Spinal cord (tissue), 10 donors: ENCODE results near the gene DOK4. TPM values are rescaled to one million over a fixed set of nuclear protein-coding genes. Genes with fewer than 3 reads are reported as not detected.

Experiments
- DNase-seq, 6 donors: peaks; one replicate each; pipeline versions ENCODE4 v3.0.0 to v3.0.0-alpha.2; 2013 to 2015; ENCODE audit warnings: low spot score in 6 of 6, low read depth in 4 of 6
- H3K27ac ChIP-seq: one replicate; pipeline ENCODE4 v1.5.1; 2013; ENCODE audit warnings: low read depth, low read length, control low read depth
- H3K27me3 ChIP-seq: one replicate; pipeline ENCODE4 v1.6.1; 2013; ENCODE audit warnings: low read length; ENCODE audit not compliant: control insufficient read depth, insufficient read depth
- H3K36me3 ChIP-seq: one replicate; pipeline ENCODE4 v1.6.1; 2013; ENCODE audit warnings: low read length; ENCODE audit not compliant: control insufficient read depth, insufficient read depth
- H3K4me1 ChIP-seq: one replicate; pipeline ENCODE4 v1.6.1; 2013; ENCODE audit warnings: low read length; ENCODE audit not compliant: control insufficient read depth, insufficient read depth
- H3K4me3 ChIP-seq: one replicate; pipeline ENCODE4 v1.5.1; 2013; ENCODE audit warnings: low read depth, low read length, control low read depth
- H3K9me3 ChIP-seq: one replicate; pipeline ENCODE4 v1.6.1; 2013; ENCODE audit warnings: low read length; ENCODE audit not compliant: control insufficient read depth, insufficient read depth
- WGBS: methylation state at CpG from one replicate; pipeline ENCODE4 v1.1.5; 2013; ENCODE audit warnings: missing lambda C conversion rate; ENCODE audit not compliant: insufficient coverage; 5-methylcytosine and 5-hydroxymethylcytosine counted together
- polyA plus RNA-seq, 2 donors: library from polyadenylated mRNA; unstranded; fragments of 120-200 nt; gene quantifications; one replicate each; pipeline ENCODE4 v1.2.1, GENCODE V29; 2013; ENCODE audit not compliant: insufficient read length in 2 of 2
- total RNA-seq, 2 donors: library from RNA; depleted of rRNA in 1 of 2; stranded (reverse); fragments of 120-200 nt in 1 of 2; fragments of >200 nt in 1 of 2; gene quantifications; one replicate each; pipeline versions ENCODE4 v1.2.3 to v1.2.4, GENCODE V29; 2013 to 2014
- donor health status: healthy.

DOK4 gene
- total and polyA plus RNA-seq, 4 donors: 23.0 to 62.8 (median 43.5) TPM

DNA sequence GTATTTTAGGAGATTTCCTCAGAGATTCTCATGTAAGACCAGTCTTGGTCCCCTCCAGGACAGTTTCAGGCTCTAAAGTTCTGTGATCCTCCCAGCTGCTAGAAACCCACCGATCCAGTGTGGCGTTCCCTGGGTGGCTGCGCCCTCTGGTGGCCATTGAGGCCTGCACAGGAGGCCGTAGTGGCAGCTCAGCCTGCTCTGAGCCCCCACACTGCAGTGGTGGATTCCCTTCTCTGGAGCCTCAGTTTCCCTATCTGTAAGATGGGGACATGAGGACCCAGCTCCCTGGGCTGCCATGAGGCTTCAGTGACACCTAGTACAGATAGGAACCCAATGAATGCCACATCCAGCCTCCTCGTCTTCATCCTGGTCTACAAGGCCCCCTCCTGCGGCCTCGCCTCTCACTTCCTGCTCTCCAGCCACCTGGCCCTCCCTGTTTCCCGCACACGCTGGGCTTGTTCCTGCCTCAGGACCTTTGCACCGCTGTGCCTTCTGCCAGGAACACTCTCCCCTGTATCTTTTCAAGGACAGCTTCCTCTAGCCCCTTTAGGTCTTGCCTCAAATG, 33.6 kb upstream of the DOK4 start:
- Histone ChIP-seq H3K4me3 (no peak overlapping the region), H3K27me3 (no peaks in the 10 kb centered on the region), H3K9me3 (no peaks in the 10 kb centered on the region), H3K36me3 (peaks cover 27% of the 10 kb centered on the region), H3K27ac (no peak overlapping the region), H3K4me1 (peaks cover 4% of the 10 kb centered on the region)
- DNase-seq: peak in 5 of 6 donors; percentile 49 to 90 (median 62)
- WGBS: 46% methylated on average over 10 of the region's 10 CpGs

DNA sequence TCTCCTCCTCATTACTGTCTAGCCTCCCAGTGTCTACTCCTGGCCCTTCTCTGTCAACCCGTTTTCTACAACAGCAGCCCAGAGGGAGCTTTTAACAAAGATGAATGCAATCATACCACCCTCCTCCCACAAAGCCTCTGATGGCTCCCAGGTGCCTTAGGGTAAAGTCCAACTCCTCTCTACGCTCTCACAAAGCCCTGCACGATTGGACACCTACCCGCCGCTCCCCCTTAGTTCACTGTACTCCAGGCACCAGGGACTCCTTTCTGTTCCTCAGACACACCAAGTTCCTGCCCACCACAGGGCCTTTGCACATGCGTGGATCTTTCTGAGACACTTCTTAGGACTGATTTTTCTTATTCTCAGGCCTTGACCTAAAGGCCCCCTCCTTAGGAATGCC, 32.6 kb upstream of the DOK4 start:
- no peak overlapping the region for H3K27ac ChIP-seq
- peaks cover 31% of the 10 kb centered on the region for H3K36me3 ChIP-seq
- H3K4me3 ChIP-seq: no peak overlapping the region
- no peaks in the 10 kb centered on the region for H3K27me3 ChIP-seq
- 92% methylated on average over 6 of the region's 6 CpGs for WGBS
- peaks cover 4% of the 10 kb centered on the region for H3K4me1 ChIP-seq
- no peaks in the 10 kb centered on the region for H3K9me3 ChIP-seq
- DNase-seq: no peak

DNA sequence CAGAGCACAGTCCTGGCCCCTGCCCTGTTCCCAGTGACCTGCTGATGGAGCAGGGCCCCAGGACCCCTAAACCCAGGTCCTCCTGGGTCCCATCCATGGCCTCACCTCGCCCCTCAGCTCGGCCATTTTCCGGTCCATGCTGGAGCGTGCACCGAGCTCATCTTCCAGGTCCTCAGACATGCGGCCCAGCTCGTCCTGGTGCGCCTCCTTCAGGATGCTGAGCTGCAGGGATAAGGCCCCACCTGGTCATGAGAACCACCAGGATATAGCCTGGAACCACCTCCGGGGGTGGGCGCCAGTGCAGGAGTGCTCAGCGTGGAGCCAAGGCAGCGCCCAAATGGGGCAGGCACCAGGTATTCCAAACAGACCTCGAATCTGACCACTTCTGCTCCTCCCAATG, 32.2 kb upstream of the DOK4 start:
- no peak for DNase-seq

DNA sequence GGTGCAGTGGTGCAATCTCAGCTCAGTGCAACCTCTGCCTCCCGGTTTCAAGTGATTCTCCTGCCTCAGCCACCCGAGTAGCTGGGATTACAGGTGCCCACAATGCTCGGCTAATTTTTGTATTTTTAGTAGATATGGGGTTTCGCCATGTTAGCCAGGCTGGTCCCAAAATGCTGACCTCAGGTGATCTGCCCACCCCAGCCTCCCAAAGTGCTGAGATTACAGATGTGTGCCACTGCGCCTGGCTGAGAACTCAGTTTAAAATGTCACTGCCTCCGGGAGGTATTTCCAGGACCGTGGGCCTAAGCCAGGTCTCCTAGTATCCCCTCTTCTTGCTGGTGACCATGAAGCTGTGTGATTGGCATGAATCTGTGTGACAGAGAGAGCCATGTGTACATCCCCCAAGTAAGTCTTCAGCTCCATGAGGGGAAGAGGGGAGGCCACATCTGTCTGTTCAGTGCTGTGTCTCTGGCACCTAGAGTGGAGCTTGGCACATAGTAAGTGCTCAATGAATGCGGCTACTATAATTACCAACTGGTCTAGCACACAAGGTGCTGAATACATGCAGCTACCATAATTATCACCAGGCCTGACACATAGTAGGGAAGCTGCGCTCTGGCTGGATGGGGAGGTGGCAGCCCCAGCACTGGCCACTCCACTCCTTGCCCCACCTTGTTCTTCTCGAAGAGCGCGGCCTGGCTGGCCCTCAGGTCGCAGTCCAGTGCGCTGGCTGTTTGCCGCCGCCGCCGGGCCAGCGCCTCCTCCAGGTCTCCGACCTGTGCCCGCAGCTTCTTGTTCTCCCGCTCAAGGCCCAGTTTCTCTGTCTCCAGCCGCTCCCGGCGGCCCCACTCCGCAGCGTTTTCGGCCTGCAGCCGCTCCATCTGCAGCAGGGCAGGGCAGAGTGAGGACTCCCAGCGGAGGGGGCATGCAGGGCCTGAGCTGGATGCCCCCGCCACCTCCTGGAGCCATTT, 31.4 kb upstream of the DOK4 start:
- Histone ChIP-seq H3K27ac (no peak overlapping the region), H3K9me3 (no peaks in the 10 kb centered on the region), H3K4me3 (no peak overlapping the region), H3K27me3 (no peaks in the 10 kb centered on the region), H3K4me1 (peaks cover 9% of the 10 kb centered on the region), H3K36me3 (peaks cover 32% of the 10 kb centered on the region)
- 93% methylated on average over 29 of the region's 31 CpGs for WGBS
- no peak for DNase-seq

More for the DNA sequence above, 32.2 kb upstream of the DOK4 start:
- H3K36me3 ChIP-seq: peaks cover 31% of the 10 kb centered on the region
- H3K27me3 ChIP-seq: no peaks in the 10 kb centered on the region
- no peaks in the 10 kb centered on the region for H3K9me3 ChIP-seq
- no peak overlapping the region for H3K27ac ChIP-seq
- peaks cover 6% of the 10 kb centered on the region for H3K4me1 ChIP-seq
- H3K4me3 ChIP-seq: no peak overlapping the region
- WGBS: 96% methylated on average over 13 of the region's 13 CpGs

DNA sequence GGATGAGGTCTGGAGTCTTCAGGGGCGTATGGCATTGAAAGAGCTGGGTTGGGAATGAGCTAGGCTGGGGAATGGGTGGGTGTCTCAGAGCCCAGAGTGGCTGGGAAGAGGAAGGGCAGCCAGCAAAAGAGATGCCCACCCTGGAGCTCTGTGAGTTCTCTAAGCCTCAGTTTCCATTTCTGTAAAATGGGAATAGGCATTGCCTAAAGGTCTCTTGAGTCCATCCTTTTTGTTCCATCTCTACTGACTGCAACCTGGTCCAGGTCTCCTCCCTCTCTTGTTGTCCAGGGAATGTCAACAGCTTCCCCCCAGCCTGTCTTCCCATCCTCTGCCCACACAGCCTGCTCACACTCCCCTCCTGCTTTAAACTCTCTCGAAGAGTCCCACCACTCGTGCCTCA, 30.5 kb upstream of the DOK4 start:
- H3K36me3 ChIP-seq: peaks cover 38% of the 10 kb centered on the region
- no peaks in the 10 kb centered on the region for H3K9me3 ChIP-seq
- no peaks in the 10 kb centered on the region for H3K27me3 ChIP-seq
- H3K4me3 ChIP-seq: no peak overlapping the region
- no peak overlapping the region for H3K27ac ChIP-seq
- peaks cover 9% of the 10 kb centered on the region for H3K4me1 ChIP-seq
- 91% methylated on average over 3 of the region's 3 CpGs for WGBS
- DNase-seq: no peak

DNA sequence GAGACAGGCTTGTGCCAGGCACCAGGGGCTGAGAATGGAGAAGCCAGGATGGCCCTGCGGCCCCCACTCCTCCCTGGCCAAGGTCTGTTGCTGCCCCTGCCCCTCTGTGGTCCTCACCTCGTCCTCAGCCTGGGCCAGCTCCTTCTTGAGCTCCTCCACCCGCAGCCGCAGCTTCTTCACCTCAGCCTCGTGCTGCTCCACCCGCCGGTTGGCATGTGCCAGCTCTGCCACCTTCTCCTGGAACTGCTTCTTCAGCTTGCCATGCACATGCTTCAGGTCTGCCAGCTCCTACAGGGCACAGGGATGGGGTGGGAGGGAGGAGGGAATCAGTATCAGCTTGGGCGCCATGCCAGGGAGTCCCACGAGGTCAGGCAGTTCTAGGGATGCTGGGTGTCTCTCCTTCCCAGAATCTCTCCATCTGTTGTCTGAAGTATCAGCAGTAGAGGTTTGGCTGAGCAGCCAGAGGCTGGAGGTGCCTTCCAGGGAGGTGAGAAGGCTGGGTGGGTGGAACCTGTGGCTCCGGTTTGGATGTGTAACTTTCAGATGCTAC, 30.0 kb upstream of the DOK4 start:
- no peak for DNase-seq
- Histone ChIP-seq H3K4me1 (peaks cover 9% of the 10 kb centered on the region), H3K4me3 (no peak overlapping the region), H3K9me3 (no peaks in the 10 kb centered on the region), H3K27me3 (no peaks in the 10 kb centered on the region), H3K27ac (no peak overlapping the region), H3K36me3 (peaks cover 38% of the 10 kb centered on the region)
- WGBS: 88% methylated on average over 8 of the region's 10 CpGs

DNA sequence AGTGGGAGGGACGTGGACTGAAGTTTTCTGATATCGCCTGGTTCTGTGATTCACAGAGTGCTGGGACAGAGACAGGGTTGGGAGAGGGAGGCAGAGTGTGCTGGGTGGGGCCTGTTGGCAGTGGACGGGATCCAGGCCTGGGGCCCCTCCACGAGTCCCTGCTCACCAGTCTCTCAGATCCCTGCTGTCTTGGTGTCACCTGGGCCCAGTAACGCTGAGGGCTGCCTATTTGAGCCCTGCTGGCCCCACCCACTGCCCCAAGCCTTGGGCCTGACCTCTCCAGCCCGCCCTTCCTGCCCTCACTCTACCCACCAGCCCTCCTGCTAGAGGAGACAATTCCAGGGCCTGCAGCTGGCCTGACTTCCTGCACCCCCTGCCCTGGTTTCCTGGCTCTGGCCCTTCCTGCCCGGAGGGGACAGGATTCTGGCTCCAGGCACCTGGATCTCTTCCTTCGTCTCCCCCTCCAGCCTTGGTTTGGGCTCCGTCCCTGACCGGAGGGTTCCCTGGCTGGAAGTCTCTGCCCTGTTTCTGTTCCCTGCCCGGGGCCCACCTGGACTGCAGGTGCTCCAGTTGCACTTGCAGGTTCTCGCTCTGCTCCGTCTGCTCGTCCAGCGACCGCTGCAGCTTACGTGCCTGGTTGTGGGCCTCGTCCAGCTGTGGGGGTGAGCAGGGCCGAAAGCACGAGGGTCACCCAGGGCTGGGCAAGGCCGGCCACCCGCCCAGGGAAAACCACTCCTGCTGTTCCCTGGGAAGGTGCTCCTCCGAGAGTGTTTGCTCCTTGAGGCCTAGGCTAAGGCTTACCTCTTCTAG, 28.7 kb upstream of the DOK4 start:
- Histone ChIP-seq H3K27me3 (no peaks in the 10 kb centered on the region), H3K4me1 (peaks cover 12% of the 10 kb centered on the region), H3K36me3 (peaks cover 35% of the 10 kb centered on the region), H3K27ac (no peak overlapping the region), H3K4me3 (no peak overlapping the region), H3K9me3 (no peaks in the 10 kb centered on the region)
- 91% methylated on average over 23 of the region's 23 CpGs for WGBS
- DNase-seq: no peak

DNA sequence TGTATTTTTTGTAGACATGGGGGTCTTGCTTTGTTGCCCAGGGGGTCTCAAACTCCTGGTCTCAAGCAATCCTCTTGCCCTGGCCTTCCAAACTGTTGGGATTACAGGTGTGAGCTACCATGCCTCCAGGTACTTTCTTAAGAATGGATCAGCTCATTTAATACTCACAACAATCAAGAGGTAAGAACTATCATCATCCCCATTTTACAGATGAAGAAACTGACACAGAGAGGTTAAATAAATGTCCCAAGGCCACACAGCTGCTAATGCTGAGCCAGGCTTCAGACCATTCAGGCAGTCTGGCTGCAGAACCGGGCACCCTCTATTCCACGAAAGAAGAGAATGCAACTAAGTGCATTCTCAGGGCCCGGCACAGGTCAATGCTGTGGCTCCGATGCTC, 28.1 kb upstream of the DOK4 start:
- Histone ChIP-seq H3K36me3 (peaks cover 34% of the 10 kb centered on the region), H3K27me3 (no peaks in the 10 kb centered on the region), H3K9me3 (no peaks in the 10 kb centered on the region), H3K4me3 (no peak overlapping the region), H3K4me1 (peaks cover 15% of the 10 kb centered on the region), H3K27ac (no peak overlapping the region)
- DNase-seq: no peak
- WGBS: 100% methylated on average over 4 of the region's 4 CpGs

DNA sequence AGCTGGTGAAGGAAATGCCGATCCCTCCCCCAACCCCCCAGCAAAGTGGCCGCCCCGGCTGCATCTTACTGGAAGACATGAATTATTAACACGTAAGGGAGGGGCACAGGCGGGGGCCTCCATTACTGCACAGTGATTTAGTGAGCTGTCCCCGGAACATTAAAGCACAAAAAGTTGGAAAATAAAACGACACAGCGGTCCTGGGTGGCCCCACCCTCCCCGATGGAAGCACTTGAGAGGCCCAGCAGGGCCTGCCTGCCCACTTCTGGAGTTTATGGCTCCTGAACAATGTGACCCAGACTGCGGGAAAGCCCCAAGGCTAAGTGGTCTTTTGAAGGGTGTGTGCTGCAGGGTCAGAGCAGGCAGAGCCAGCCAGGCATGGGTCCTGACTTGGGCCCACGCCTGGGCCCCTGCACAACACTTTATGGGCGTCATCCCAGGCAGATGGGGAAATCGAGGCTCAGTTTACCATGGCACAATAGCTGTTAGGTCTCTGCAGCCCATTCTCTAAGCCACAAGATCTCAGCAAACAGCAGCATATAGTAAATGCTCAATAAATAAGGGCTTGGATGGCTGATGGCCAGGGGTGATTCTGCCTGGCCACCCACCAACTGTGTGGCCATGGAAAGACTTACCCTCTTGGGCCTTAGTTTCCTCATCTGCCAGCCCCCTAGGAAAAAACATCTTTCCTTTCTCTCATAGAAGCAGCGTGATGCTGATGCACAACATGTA, 27.2 kb upstream of the DOK4 start:
- DNase-seq: no peak
- Histone ChIP-seq H3K36me3 (peaks cover 32% of the 10 kb centered on the region), H3K27me3 (no peaks in the 10 kb centered on the region), H3K9me3 (no peaks in the 10 kb centered on the region), H3K27ac (no peak overlapping the region), H3K4me1 (peaks cover 18% of the 10 kb centered on the region), H3K4me3 (no peak overlapping the region)
- WGBS: 27% methylated on average over 10 of the region's 14 CpGs
